ENCODE data around the gene DAB2IP.

The DAB2IP gene

DNA sequence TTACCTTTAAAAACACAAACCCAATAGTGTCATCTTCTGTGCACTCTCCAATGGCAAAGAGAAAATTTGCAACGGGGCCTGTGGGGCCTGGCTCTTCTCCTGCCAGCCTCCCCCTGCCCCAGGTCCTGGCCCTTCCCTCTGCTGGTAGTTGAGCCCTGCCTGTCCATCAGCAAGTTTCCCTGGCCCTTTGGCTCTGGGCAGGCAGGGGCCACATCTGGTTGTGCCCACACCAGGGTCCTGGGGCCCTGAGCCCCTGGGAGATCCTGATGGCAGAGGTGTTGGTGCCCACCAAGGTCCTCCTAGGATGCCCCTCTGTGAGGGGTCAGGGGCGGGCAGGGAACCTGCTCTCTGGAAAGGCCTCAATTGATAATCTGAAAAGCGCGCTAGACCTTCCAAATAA, 157.3 kb downstream of the DAB2IP start:
- no peak for DNase-seq

GRCh38 chr9:121809356-121810050, 158.1 kb downstream of the DAB2IP start:
- no peak for DNase-seq

DNA sequence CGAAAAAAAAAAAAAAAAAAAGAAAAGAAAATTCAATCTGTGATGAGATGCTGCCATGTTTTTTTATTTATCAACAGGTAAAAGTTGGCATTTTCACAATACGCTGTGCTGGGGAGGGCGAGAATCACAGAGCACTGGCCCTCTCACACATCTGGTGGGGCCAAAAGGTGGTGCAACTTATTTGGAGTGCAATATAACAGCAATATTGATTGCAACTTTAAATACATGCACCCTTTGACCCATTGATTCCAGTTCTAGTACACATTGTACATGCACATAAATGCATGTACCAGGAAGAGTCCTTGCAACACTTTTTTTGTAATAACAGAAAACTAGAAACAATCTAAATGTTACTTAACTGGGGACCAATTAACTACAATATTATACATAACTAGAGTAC, 159.1 kb downstream of the DAB2IP start:
- DNase-seq = no peak

DNA sequence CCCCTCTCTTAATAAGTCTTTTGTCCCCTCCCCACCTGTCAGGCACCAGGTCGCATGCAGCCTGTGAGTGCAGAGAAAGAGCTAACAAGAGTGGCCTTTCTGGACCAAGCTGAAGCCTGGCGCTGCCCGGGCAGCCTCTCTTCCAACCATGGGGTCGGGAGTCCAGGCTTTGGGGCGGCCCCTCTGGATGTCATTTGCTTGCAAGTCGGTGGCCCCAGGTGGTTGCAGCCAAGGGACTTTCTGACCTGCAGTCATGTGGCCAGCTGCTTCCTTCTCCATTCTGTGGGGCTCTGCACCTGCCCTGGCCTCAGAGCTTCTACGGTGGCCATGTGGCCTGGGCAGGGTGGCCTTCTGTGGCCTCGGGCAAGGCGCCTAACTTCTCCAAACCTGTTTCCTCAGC, 159.7 kb downstream of the DAB2IP start:
- DNase-seq = no peak

DNA sequence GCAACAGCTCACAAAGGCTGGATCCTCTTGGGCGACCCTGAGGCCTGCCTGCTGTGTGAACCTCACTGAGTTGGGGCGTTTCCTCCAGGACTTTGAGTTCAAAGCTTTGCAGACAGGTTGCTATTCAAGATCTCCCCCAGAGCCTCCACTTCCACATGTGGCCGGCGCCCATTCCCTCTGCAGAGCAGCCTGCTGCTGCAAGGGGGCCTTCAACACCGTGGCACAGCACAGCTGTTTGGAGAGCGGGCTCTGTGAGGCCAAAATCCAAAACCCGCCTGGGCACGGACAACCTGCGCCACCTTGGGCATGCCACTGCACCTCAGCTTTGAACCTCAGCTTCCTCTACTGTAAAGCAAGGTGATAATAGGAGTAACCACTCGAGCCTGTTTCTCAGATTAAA, 160.3 kb downstream of the DAB2IP start:
- DNase-seq = no peak

DNA sequence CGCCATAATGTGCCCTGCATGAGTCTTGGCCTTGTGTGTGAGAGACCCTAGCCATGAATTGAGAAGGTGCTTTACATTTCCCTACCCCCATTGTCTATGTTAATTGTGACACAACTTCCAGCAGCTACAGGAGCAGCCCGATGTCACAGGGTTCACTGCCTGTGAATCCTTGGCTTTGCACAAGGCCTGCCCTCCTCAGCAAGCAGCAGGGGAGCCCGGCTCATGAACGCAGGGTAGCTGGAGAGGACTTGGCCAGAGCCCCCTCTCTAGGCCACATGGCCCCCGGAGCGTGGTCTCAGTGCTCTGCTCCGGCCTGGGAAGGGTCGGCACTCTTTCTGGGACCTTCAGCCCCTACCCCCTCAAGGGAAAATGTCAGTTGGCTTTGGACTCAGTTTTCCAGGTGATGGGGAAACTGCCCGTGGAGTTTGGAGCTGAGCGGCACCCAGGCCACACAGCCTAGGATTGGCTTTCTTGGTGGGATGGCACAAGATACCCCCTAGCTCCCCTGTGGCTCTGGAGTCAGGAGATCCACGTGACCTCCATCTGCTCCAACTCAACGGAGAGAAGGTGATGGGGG, 160.8 kb downstream of the DAB2IP start:
- no peak for DNase-seq

DNA sequence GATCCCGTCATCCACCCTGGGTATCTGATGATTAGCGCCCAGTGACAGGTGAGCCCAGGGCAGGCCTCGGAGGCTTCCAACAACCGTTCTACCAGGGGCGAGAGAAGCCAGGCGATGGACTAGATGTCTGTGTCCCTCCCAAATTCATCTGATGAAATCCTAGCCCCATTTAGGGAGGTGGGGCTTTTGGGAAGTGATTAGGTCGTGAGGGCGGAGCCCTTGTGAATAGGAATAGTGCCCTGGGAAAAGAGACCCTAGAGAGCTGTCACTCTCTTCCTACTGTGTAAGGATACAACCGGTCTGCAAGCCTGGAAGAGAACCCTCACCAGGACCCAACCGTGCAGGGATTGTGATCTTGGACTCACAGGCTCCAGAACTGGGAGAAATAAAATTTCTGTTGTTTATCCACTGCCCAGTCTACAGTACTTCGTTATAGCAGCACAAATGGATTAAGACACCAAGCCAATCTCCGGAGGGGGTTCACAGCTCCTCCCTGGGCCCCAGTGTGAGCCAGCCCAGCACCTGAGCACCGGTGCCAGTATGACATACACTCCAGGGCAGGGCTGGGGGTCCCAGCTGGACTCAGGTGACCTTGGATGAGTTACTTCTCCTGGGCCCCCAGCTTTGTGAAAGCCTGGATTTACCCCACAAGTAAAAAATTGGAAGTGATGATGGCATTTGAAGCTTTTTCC, 162.2 kb downstream of the DAB2IP start:
- no peak for DNase-seq

DNA sequence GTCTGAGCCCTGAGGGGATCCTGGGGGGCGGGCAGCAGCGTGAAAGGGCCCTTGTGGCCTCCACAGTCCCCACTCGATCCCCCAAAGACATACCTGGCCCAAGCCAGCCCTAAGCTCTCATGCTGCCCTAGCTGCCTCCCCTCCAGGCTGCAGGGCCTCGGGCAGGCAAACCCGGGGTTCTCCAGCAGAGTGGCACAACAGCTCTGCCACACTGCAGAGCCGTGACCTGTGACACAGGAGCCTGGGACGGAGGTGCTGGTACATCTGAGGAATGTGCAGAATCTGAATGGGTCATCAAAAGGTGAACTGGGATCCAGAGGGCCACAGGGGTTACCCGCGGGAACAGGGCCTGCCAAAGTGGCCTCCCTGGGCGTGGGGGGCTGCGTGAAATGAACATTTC, 163.2 kb downstream of the DAB2IP start:
- DNase-seq = no peak

DNA sequence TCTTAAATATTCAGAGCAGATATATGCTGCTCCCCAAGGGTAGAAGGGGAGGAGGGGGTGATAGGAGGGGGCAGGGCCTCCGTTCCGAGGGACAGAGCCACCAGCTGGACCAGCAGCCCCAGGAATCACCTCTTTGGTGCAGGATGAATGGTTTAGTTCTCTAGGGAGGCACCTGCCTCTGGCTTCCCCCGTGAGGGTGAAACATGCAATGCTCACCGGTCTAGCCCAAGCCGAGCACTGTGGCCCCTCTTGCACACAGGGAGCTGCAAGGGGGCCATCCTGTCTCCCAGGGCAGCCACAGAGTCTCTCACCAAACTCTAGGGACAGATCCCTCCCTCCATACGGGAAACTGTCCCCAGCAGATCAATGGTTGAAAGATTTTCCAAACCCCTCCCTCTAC, 163.7 kb downstream of the DAB2IP start:
- no peak for DNase-seq

DNA sequence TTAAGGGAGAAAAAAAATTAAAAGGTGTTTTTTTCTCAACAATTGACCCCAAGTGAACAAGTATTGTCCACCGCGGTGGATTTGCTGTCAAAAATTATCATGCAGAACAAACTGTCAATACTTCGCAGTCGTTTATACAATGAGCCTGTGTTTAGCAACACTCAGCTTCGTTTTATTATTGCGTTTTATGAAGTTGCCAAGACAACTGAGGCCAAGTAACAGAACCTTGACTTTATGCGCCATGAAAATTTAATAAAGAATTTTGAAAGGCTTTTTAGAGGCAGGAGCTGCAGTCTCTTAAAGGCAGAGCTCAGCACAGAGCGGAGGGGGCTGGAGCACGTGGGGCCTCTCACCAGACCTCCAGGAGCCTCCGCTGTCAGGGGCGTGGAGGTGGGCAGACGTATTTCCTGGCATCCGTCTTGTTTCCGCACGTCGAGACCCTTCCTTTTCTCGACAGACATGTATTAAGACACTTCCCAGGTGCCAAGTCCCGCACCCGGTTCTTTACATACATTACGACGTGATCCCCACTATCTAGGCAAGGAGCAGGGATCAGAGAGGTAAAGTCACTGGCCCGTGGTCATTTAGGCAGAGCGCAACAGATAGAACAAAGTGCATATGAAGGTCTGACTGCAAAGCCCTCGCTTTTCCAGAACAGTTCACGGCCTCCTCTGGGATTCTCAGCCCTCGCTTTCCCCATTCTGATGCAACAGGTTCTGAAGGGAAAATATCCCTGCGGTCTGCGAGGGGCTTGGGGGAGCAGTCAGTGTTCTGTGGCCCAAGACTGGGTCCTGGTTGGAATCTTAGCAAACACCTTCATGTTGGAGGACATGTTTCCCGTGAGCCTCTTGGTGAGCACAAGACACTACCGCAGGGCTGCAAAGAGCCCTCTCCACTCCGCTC, 164.4 kb downstream of the DAB2IP start:
- DNase-seq = no peak

GRCh38 chr9:121816449-121816817, 165.0 kb downstream of the DAB2IP start:
- DNase-seq = no peak

- no peak for DNase-seq
Measured at GRCh38 chr9:121816845-121817450, 165.5 kb downstream of the DAB2IP start.

DNA sequence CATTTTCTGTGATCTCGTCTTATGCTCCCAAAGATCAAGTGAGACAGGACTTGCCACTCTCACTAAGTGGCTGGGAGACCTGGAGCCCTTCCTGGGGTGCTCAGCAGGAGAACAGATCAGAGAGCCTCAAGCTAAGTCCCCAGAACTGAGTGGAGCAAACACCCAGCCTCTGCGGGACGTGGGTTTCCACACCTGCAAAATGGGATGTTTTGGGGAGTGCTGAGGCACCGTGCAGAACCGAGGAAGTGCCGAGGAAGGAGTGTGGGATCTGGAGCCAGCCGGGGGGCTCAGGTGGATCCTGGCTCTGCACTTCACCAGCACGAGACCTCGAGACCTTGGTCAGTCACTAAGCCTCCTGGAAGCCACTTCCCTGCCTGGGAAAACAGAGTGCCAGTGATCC, 166.0 kb downstream of the DAB2IP start:
- no peak for DNase-seq

GRCh38 chr9:121818016-121818661, 166.7 kb downstream of the DAB2IP start:
- DNase-seq = no peak

DNA sequence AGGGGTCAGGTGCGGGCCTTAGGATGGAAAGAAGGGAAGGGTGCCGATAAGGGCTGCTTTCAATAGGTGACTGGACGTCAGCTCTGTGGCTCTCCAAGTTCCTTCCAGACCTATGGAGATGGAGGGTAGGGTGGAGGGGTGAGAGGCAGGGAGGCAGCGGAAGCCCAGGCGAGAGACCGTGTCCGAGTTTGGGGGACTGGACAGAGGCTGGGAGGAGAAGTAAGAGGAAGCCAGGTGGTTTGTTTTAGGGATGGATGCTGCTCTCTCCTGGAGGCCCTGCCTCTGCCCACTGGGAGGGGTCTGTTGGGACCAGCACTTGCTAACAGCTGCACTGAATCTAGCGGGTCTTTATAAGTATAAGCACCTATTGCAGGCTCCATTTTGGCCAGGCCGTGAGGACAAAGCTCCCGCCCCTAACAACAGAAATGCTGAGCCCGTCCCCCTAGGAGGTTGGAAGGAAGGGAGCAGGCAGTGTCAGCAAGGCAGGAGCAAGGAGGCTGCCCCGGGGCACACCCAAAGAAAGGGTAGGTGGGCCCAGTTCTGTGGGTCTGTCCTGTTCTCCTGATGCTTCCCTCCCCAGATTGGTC, 167.5 kb downstream of the DAB2IP start:
- DNase-seq = no peak

- DNase-seq = no peak
Measured at GRCh38 chr9:121819428-121820231, 168.2 kb downstream of the DAB2IP start.

DNA sequence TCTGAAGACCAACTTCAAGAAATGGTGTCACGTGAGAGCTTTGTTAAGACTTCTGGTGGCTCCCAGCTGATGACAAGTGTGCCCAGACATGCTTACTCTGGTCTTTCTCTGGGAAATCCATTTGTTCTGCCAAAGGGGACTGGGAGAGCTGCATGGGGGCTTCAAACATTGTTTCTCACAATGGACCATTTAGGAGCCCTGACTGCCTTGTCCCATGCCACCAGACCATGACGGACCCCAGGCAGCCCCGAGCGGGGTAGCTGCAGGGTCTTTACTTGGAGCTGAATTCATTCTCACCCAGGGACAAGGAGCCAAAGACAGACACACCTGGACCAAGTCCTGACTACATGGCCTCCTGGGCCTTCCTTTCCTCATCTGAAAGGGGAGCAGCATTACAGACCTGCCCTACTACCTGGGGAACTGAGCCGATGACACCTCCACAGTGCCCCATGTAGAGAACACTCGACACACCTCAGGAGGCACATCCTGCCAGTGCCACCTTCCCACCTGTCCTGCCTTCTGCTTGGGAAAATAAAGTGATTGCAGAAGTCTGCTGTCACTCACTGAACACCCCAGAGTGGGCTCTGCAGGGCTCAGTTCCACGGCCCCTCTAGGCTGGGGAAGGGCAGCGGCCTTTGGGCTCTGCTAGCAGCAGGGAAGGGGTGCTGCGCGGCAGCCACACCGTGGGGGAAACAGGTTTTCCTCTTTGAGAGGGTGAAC, 169.0 kb downstream of the DAB2IP start:
- DNase-seq = no peak

- no peak for DNase-seq
Measured at GRCh38 chr9:121821326-121821725, 169.9 kb downstream of the DAB2IP start.

- no peak for DNase-seq
Measured at GRCh38 chr9:121822093-121823085, 171.0 kb downstream of the DAB2IP start.
